Erythroblast (primary cell): Measurements from ENCODE around the gene ADPGK.
A peak's percentile ranks its signal among the peaks of the same experiment; 100 is the strongest.

ENCODE experiments used
- DNase-seq, 2 experiments: peaks; one replicate each; lab custom pipeline; 2025; lab: John Stamatoyannopoulos, UW
- GATA1 ChIP-seq: IDR thresholded peaks from 2 replicates; pipeline ENCODE4 v1.6.1; 2011; ENCODE audit warnings: low read depth, mild to moderate bottlenecking, control low read depth, low read length, moderate library complexity
- POLR2A ChIP-seq: IDR thresholded peaks from 2 replicates; pipeline ENCODE4 v1.6.1; 2011; ENCODE audit warnings: mild to moderate bottlenecking, low read length

Gene ADPGK

DNA sequence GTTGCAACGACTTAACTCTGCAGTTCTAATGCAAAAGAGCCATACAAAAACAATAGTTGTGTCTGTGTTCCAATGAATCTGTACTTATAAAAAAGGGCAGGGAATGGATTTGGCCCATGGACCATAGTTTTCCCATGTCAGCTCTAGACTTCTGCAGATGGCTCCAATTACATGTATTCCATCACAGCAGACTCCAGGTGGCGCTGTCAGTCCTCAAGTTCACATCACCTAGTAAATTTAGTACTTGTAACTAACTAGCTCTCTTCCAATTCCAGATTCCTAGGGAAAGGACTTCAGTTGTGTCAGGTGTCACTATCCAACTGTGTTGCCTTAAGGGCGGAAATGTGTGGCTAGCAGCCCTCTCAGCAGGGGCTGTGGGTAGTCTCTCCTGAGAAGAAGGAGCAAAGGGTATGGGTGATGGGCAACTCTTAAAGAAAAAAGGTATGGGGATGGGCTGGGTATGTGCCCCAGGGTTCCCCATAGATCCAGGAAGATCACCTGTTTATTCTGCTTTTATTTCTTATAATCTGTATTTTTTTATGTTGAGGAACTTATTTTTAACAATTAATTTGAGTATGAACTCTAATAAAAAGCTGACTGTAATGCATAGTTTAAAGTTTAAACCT, 61.4 kb downstream of the ADPGK start:
- DNase-seq: peak; percentile 64 to 82
- no peak for TF ChIP-seq GATA1
- no peak for TF ChIP-seq POLR2A

DNA sequence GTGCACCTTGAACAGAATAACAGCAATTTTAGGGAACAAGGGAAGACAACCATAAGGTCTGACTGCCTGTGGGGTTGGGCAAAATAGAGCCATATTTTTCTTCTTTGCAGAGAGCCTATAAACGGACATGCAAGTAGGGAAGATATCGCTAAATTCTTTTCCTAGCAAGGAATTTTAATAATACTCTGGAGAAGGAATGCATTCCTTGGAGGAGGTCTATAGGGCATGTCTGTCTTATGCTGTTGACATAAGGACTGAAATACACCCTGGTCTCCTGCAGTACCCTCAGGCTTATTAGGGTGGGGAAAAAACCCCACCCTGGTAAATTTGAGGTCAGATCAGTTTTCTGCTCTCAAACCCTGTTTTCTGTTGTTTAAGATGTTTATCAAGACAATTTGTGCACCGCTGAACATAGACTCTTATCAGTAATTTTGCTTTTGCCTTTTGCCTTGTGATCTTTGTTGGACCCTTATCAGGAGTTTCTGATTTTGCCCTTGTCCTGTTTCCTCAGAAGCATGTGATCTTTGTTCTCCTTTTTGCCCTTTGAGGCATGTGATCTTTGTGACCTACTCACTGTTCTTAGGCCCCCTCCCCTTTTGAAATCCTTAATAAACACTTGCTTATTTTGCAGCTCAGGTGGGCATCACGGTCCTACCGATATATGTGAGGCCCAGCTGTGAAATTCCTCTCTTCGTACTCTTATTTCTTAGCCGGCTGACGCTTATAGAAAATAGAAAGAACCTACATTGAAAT, 74.8 kb downstream of the ADPGK start:
- DNase-seq: peak in 1 of 2 experiments; percentile 8

DNA sequence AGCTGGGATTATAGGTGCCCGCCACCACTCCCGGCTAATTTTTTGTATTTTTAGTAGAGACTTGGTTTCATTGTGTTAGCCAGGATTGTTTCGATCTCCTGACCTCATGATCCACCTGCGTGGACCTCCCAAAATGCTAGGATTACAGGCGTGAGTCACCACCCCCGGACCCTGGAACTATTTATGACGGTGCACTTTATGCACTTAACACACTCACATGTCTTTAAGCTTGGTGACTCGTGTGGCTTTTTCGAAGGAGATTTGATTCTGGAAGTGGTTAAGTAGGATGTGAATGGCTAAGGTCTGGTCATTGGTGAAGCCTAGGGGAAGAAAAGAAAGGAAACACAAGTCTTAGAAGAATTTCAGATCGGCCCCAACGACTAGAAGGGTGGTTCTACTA, 77.3 kb downstream of the ADPGK start:
- no peak for TF ChIP-seq POLR2A
- TF ChIP-seq GATA1: no peak
- no peak for DNase-seq
